Epithelial cell of proximal tubule (primary cell): ENCODE results near the gene RAD51B. TPM values are rescaled to one million over a fixed set of nuclear protein-coding genes. Genes with fewer than 3 reads are reported as not detected.

Source experiments
- DNase-seq: peaks from one replicate; pipeline ENCODE4 v3.0.0-alpha.2; 2011; ENCODE audit warnings: low read depth
- H3K4me3 ChIP-seq: 2 replicates; pipeline ENCODE4 v1.5.1; 2011; ENCODE audit warnings: low read depth, mild to moderate bottlenecking, low read length
- total RNA-seq: library from RNA; depleted of rRNA; stranded (reverse); fragments of >200 nt; gene quantifications from 2 replicates; pipeline ENCODE4 v1.2.3, GENCODE V29; 2015
- TF ChIP-seq, protein P1 (sequence below): conservative IDR thresholded peaks from 2 replicates; pipeline ENCODE4 v1.5.1; 2012; ENCODE audit warnings: low read depth, mild to moderate bottlenecking, low read length

RAD51B gene
- total RNA-seq, 1 donor from 2014 or later: 6.3 TPM

DNA sequence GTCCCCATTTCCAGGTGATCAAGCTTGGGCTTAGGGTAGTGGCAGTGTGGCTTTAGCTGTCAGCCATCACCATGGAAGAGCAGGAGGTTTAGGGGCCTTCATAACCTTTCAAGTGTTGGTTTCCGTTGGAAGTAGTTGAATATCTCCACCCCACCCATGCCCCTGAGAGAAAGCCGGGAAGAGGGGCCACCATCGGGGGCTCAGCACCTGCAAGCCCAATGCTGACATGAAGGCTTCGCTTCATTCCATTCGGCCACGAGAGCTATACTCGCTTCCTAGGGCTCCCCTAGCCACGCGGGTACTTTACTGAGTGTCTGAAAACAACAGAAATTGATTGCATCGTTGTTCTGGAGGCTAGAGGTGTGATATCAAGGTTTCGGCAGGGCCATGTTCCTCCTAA, 738.5 kb downstream of the RAD51B start:
- no peak for DNase-seq
- TF ChIP-seq, protein P1, sequence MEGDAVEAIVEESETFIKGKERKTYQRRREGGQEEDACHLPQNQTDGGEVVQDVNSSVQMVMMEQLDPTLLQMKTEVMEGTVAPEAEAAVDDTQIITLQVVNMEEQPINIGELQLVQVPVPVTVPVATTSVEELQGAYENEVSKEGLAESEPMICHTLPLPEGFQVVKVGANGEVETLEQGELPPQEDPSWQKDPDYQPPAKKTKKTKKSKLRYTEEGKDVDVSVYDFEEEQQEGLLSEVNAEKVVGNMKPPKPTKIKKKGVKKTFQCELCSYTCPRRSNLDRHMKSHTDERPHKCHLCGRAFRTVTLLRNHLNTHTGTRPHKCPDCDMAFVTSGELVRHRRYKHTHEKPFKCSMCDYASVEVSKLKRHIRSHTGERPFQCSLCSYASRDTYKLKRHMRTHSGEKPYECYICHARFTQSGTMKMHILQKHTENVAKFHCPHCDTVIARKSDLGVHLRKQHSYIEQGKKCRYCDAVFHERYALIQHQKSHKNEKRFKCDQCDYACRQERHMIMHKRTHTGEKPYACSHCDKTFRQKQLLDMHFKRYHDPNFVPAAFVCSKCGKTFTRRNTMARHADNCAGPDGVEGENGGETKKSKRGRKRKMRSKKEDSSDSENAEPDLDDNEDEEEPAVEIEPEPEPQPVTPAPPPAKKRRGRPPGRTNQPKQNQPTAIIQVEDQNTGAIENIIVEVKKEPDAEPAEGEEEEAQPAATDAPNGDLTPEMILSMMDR: no peak
- H3K4me3 ChIP-seq: no peak overlapping the region

DNA sequence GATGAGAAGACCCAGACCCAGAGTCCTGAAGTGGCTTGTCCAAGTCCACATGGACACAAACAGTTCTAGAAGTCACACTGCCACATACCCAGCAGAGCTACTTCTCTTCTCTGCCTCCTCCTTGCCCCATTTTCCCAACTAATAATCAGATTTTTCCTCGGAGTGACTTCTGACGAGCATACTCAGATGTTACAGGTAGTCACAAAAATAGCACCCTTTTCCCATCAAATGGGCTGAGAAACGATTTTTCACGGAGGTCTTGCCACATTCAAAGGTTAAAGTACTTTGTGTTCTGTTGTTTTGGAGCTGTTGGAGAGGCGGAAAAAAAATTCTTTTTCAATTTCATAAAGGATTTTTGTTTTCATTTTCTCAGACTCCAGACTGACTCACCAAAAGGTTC, 740.4 kb downstream of the RAD51B start:
- no peak overlapping the region for H3K4me3 ChIP-seq
- TF ChIP-seq, protein P1: no peak
- DNase-seq: no peak

DNA sequence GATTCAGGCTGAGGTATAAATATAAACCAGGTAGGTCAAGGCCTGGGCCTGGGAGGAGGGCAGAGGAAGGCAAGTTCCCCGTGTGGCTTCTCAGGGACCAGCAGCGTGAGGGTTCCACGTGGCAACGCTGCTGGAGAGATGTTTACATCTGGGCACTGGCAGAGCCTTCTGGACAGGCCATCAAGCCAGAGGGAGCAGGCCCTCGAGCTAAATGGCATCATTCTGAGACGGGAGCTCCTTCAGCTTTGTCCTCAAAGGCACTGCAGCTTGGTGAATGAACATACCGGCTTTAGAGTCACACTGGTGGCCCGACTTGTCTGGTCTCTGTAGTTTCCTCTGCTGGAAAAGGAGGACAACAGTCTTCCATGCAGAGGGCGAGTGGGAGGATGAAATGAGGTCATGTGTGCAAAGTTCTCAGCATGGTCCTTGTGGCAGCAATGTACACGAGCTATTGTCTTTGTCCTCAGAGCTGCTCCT, 742.0 kb downstream of the RAD51B start:
- no peak overlapping the region for H3K4me3 ChIP-seq
- TF ChIP-seq, protein P1: no peak
- no peak for DNase-seq

DNA sequence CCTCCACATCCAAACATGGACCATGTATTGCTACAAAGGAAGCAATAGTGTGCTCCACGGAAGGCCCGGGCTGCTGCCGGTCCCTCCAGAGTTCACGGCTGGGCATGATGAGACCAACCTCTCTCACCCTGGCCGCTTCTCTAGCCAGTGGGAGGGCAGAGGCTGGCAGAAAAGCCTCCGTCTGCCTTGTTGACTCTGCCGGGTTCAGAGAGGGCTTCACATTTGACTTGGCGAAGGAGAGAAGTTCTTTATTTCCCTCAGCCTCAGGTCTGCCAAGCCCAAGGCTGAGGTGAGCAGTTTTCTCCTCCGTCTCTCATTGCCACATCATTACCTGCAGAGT, 743.3 kb downstream of the RAD51B start:
- no peak for DNase-seq
- TF ChIP-seq, protein P1: no peak
- no peak overlapping the region for H3K4me3 ChIP-seq

DNA sequence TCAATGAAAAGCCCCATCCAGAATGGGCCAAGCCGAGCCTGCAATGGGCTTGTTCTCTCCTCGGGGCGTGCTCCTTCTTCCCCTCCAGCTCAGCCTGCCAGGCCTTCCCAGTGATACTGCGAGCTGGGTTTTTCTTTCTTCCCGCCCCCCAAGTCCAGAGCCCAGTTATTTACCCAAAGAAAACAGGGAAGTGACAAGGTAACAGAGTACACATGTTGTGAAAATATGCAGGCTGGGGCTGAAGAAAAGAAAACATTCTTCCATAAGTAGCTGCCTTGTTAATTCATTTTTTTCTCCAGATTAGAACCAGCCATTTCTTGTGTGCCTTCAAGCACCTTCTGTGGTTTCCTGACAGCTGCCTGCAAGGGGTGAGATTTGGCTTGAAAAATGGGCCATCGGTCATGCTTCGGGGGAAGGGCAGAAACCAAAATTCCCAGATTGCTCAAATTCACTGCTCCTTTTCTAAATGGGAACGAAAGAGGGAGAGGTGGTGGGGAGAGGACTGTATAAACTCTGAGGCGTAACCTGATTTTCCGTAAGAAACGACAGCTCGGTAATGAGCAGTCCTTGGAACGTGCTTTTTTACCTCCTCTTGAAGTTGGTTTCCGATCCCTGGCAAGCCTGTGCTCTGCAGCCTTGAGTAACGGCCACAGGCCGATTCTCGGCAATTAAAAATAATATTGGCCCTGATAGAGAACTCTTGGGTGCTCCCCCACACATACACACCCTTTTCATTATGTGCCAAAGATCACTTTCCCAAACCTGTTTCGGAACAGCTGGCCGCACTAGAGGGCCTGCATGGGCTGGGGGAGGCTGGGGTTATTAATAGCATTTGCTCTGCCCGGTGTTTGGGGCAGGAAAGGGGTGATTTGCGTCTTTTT, 743.9 kb downstream of the RAD51B start:
- TF ChIP-seq, protein P1: no peak
- DNase-seq: no peak
- H3K4me3 ChIP-seq: no peak overlapping the region

DNA sequence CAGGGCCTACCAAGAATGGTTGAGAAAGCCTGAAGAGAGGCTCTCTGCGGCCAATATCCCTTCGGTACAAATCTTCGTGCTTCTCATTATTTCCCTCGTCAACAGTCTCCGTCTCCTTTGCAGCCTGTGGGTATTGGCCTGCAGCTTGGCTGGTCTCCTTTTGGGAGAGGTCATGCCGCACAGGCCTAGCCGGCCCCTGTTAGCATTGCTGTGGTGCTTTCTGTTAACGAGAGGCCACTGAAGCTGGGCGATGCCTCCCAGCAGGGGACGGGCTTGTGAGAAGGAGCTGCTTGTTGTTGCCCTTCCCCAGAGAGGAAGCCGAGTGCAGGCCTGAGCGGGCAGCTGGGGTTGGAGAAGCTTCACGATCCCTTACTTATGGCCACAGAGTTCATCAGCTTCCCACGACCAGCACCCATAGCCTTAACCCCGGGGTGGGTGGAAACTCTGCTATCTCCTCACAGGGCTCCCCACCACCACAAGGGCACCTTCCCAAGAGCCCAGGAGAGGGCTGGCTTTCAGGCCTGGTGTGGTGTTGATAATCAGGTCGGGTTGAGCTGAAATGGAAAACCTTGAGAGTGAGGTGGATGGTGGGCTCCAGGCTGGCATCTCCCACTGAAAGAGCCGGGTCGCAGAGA, 744.7 kb downstream of the RAD51B start:
- no peak overlapping the region for H3K4me3 ChIP-seq
- TF ChIP-seq, protein P1: no peak
- no peak for DNase-seq
